MM.1S (cell line): ENCODE data around the gene OR9I1.

Experiments
- EZH2 ChIP-seq: fragments of 300-600 bp; sonication (generic); optimal IDR thresholded peaks from 2 replicates; pipeline ENCODE3; 2017; ENCODE audit warnings: low read depth, mild to moderate bottlenecking, antibody characterized with exemption, low read length, mixed read lengths
- EZH2phosphoT487 ChIP-seq: fragments of 300-600 bp; sonication (generic); IDR thresholded peaks from 2 replicates; pipeline ENCODE4 v1.6.1; 2018; ENCODE audit warnings: antibody characterized with exemption, low read length

GRCh38 chr11:58164990-58165389 lies 39.7 kb upstream of the OR9I1 start:
- TF ChIP-seq EZH2 (no peak), EZH2phosphoT487 (no peak)
